Kidney glomerular epithelial cell (primary cell): ENCODE results near the gene COMMD1.
"Not testable (repeated sequence)": the region's sequence is repeated elsewhere in the genome, so short reads cannot be mapped to it uniquely, and the experiment has no call there.

Experiments used
- DNase-seq: peaks from one replicate; lab custom pipeline; 2025; lab: John Stamatoyannopoulos, UW

COMMD1 gene

DNA sequence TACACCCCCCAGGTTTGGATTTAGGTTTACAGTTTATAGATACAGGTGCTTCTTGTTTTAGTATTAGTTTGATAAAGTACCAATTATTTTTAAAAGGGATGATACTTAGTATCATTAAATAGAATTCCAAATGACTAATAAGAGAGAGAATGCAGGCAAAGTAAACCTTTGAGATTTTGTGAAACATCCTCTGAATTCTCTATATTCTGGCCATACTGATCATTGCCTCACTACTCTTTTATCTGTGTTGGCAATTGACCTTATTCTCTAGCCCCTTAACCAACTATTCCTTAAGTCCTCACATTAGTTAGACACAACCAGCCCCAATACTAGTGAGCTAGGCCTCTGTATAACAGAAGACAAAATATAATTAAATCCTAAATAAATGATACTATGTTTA is 125.4 kb downstream of the COMMD1 start:
- DNase-seq: no peak

DNA sequence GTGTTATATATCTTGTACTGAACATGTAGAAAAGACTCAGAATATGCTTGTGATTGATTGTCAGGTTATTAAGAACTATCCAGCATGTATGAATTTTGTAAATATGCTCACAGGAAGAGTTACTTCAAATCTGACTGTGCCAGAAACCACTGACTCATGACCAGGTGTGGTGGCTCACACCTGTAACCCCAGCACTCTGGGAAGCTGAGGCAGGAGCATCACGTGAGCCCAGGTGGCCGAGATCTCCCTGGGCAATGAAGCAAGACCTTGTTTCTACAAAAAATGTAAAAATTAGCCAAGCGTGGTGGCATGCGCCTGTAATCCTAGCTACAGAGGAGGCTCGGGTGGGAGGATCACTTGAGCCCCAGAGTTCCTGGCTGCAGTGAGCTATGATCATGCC is 126.6 kb downstream of the COMMD1 start:
- no peak for DNase-seq

DNA sequence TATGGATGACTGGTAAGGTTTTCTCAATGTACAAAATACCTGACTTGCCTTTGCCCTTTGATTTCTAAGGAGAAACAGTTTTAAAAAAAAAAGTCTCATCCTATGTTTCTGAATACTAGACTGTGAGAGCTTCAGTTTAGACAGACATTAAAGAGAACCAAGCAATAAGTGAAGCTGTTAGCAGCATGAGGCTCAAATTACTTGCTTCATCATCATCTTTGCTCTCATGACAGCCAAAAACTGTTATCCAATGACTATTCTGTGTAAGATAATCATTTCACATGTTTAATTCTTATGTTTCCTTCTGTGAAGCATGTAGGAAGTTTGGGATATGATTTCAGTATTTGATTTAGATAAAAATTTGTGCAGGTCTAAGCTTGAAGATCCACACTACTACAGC is 129.2 kb downstream of the COMMD1 start:
- no peak for DNase-seq

DNA sequence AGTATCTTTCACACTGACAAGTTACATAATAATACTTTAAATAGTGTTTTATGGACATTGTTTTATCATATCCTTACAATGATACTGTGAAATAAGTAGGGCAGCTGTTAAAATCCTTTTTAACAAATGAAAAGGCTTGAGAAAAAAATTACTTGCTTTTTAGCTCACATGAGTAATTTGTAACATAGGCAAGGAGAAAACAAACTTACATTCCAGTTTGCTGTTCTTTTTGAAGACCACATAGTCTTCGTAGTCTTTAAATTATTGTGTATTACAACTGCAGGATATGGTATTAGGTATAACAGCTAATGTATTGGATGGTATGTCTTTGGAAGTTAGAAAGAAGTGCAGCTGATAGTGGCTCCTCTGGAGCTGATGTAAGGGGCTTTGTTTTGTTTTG is 130.8 kb downstream of the COMMD1 start:
- no peak for DNase-seq

DNA sequence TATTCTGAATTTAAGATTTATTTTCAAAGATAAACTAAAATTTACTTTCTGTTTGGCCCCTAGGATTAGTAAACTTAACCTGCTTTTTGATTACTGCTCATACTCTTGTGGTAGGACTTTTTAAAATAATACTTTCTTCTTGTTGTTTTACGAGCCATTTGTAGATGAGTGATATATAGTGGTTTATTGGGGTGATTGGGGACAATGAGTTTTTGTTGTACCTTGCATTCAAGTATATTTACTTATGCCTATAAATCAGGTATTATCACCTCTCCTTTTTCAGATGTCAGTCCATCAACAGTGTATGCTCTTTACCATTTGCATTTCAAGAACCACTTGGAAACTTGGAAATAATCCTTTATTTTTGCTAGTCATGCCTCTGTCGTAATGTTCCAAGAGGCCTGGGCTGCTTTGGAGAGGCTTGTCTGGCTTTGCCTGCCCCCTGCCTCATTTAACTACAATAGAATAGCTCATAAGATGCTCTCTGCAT is 131.3 kb downstream of the COMMD1 start:
- DNase-seq: no peak

DNA sequence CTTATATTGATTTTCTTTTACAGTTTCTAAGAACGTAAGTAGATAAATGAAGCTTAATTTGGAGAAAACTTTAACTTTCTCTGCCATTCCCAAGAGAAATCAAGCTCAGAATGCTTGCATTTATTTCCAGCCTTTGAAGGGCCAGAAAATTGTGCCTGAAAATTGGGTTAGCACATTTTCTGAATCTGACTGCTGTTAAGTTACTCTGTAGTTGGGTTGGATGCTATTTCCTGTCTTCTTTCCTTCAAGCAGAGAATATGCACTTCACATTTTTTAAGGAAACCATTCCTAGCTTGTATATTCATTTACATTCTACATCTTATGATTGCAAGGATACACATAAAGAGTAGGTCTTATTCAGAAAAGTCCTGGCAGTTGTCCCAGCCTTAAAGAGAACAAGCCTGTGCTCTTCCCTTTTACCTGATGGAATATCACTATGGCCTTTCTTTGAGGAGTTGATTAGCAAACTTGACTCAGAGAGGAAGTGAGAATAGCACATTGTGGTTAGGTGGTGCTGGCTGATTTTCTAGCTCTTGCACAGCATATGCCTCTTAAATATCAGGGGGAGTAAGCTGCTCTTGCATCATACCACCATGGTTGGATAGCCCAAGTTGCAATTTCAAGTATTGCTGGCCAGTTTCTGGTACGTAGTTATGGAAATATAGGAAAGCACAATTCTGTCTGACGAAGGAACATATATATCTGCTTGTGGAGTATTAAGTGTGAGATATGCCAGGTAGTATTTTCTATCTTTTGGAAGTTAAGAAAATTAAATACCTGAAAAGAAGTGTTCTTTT is 133.7 kb downstream of the COMMD1 start:
- DNase-seq: peak; percentile 14

DNA sequence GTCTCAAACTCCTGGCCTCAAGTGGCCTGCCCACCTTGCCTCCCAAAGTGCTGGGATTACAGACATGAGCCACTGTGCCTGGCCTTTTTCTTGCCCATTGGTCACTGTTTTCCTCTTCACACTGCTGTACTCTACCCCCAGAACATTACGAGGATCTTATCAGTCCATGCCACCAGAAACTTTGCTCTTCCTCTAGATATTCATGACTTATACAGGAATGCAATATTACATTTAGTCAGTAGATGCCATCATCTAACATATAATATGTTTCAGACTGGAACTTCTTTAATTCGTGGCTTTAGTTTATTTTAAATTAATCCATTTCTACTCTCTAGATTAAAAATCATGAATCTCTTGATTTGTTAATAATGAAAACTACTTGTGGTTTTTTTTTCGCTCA is 135.5 kb downstream of the COMMD1 start:
- no peak for DNase-seq

DNA sequence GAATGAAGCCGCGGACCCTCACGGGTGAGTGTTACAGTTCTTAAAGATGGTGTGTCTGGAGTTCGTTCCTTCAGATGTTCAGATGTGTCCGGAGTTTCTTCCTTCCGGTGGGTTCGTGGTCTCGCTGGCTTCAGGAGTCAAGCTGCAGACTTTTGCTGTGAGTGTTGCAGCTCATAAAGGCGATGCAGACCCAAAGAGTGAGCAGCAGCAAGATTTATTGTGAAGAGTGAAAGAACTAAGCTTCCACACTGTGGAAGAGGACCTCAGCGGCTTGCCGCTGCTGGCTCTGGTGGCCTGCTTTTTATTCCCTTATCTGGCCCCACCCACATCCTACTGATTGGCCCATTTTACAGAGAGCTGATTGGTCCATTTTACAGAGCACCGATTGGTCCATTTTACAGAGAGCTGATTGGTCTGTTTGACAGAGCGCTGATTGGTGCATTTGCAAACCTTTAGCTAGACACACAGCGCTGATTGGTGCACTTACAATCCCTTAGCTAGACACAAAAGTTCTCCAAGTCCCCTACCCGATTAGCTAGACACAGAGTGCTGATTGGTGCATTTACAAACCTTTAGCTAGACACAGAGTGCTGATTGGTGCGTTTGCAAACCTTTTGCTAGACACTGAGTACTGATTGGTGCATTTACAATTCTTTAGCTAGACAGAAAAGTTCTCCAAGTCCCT is 136.4 kb downstream of the COMMD1 start:
- DNase-seq: not testable (repeated sequence)

DNA sequence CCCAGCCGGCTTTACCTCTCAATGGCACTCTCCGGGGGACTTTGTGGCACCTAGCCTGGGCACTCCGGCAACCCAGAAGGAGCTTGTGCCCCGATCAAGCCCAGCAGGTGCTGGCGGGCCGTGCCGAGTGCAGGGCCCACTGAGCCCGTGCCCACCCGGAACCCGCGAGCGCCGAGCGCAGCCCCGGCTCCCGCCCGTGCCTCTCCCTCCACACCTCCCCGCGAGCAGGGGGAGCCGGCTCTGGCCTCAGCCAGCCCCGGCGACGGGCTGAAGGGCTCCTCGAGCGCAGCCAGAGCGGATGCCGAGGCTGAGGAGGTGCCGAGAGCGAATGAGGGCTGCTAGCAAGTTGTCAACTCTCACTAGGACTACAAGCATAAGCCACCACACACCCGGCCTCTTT is 136.9 kb downstream of the COMMD1 start:
- DNase-seq: no peak

DNA sequence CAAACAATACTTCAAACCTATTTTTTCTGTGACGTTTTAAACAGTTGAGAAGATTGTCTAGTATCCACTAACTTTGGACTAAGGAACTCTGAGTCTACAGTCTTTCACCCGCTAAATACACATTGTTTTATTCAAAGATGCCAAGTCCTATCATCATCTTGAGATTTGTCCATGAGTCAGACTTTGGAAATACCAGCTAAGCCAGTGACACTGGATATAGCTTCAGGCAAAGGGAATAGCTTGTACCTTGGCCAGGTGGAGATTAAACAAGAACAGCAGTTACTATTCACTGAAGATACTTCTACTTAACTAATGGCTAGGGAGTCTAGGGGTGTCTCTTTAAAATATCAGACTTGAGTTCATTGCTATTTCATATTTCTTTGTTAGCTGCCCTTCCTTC is 137.5 kb downstream of the COMMD1 start:
- no peak for DNase-seq

DNA sequence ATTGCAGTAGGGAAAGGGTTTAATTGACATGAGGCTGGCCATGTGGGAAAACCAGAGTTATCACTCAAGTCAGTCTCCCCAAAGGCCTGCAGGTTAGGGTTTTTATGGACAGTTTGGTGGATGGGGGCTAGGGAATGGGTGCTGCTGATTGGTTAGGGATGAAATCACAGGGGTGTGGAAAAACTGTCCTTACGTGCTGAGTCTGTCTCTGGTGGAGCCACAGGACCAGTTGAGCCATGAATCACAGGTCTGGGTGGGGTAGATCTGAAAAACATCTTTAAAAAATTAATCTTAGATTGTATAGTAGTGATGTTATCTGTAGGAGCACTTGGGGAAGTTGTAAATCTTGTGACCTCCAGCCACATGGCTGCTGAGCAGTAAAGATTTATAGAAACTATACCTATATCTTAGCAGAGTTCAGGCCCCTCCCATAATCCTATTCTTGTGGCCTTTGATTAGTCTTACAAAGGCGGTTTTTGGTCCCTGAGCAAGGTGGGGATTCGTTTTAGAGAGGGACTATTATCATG is 139.6 kb downstream of the COMMD1 start:
- DNase-seq: no peak

DNA sequence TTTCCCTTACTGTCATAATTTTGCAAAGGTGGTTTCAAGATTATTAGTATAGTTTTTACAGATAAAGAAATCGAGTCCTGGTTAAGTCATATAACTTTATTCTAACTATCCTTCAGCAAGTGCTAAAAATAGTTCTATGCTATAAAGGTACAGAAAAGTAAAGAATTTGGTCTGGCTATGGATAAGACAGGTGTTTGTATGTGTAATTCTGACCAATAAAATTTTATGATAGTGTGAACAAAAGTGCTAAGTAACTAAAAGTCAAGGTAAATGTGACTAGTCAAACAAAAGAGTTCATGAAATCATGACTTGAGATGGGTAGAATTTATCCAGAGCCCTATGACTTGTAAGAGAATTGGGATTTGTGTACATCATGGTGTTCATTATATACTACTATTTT is 140.7 kb downstream of the COMMD1 start:
- DNase-seq: no peak

DNA sequence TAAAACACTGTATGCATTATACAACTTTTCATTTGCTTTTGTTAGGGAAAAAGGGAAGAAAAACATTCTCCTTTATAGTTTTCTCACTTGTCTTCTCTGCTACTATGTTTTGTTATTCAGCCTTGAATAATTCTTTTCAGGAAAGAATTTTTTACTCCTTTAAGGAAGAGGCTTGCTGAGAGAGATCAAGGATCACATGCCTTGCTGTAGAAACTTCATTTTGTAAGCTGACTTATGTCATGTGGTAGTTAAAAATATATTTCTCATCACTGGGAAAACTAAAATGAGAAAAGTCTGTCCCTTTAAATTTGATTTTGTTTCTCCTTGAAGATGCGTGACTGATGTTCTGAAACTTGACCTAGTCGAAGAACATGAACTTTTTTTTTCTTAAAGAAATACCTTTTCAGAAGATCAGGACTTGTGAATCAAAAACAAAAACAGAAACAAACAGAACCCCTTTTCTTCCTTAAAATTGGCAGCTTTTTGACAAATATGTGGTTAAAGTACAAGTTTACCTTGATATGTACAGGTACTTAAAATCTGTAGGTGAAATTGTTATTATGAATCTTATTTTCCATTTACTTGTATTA is 145.1 kb downstream of the COMMD1 start:
- DNase-seq: no peak

DNA sequence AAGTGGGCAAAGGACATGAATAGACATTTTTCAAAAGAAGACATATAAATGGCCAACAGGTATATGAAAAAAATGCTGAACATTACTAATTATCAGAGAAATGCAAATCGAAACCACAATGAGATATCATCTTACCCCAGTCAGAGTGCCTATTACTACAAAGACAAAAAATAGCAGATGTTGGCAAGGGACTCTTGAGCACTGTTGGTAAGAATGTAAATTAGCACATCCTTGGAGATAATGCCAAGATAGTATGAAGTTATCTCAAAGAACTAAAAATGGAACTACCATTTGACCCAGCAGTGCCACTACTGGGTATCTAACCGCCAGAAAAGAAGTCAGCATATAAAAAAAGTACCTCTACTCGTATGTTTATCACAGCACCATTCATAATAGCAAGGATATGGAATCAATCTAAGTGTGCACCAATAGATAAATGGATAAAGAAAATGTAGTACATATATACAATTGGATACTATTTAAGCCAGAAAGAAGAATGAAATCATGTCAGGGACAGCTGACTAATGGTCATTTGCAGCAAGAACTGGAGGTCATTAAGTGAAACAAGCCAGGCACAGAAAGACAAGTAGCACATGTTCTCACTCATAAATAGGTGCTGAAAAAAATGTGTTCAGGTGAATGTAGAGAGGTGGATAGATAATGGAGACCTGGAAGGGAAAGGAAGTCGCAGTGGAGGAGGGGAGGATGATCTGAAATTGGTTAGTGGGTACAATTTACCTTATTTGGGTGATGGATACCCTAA is 148.7 kb downstream of the COMMD1 start:
- no peak for DNase-seq

DNA sequence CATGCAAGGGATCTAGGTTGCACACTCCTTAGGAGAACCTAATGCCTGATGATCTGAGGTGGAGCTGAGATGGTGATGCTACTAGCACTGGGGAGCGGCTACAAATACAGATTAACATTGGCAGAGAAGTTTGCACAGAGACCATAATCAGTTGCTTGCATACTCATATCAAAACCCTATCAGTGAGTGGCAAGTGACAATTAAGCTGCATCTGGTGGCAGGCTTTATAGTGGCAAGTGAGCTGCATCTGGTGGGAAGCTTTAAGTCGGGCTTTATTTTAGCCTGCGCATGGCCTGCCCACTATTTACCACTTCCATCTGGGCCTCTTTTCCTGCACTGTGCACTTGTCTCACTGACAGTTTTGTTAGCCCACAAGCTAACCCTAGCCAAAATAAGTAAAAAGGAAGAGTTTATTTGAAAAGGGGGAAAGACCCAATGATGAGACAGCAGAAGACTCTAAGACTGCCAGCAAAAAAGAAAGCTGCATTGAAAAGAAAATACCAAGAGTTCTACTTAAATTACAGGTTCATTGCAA is 149.5 kb downstream of the COMMD1 start:
- DNase-seq: no peak

DNA sequence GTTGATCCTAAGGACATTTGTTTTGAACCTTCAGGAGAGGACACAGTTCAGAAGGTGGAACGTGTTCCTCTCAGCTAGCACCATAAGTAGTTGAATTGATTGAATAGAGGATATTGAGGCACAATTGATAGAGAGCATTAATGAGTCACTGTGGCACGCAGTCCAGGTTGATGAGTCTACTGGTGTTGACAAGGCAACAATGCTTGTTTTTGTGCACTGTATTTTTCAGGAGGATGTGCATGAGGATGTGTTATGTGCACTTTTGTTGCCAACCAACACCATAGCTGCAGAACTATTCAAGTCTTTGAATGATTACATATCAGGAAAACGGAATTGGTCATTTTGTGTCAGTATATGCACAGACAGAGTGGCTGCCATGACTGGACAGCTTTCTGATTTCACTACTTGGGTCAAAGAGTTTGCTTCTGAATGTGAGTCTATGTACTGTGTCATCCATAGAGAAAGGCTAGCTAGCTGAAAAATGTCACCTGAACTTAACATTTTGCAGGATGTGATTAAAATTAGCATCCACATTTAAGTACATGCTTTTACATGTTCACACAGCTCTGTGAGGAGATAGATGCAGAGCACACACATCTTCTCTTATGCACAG is 150.4 kb downstream of the COMMD1 start:
- no peak for DNase-seq

DNA sequence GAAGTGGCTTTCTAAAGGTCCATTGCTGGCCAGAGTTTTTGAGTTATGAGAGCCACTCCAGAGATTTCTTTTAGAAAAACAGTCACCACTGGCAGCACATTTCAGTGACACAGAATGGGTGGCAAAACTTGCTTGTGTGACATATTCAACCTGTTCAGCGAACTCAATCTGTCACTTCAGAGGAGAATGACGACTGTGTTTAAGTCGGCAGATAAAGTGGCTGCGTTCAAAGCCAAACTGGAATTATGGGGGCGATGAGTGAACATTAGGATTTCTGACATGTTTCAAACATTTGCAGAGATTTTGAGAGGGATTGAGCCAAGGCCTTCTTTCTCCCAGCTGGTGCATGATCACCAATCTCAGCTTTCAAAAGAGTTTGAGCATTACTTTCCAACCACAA is 150.9 kb downstream of the COMMD1 start:
- DNase-seq: no peak

DNA sequence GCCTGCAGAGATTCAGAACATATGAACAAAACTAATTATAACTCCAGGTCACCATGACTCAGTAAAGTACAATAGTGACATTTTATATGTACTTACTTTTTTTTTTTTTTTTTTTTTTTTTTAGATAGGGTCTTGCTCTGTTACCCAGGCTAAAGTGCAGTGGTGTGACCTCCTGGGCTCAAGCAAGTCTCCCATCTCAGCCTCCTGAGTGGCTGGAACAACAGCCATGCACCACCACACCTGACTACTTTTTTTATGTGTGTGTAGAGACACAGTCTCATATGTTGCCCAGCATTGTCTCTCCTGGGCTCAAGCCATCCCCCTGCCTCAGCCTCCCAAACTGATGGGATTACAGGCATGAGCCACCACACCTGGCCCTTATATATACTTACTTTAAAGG is 159.8 kb downstream of the COMMD1 start:
- DNase-seq: no peak

DNA sequence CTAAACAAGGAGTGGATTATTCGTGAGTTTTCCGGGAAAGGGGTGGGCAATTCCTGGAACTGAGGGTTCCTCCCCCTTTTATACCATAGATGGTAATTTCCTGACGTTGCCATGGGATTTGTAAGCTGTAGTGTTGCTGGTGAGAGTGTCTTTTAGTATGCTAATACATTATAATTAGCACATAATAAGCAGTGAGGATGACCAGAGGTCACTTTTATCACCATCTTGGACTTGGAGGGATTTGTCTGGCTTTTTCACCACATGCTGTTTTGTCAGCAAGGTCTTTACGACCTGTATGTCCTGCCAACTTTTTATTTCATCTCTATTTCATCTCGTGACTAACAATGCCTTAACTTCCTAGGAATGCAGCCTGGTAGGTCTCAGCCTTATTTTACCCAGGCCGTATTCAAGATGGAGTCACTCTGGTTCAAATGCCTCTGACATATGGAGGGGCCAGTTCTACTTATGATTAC is 165.7 kb downstream of the COMMD1 start:
- no peak for DNase-seq

DNA sequence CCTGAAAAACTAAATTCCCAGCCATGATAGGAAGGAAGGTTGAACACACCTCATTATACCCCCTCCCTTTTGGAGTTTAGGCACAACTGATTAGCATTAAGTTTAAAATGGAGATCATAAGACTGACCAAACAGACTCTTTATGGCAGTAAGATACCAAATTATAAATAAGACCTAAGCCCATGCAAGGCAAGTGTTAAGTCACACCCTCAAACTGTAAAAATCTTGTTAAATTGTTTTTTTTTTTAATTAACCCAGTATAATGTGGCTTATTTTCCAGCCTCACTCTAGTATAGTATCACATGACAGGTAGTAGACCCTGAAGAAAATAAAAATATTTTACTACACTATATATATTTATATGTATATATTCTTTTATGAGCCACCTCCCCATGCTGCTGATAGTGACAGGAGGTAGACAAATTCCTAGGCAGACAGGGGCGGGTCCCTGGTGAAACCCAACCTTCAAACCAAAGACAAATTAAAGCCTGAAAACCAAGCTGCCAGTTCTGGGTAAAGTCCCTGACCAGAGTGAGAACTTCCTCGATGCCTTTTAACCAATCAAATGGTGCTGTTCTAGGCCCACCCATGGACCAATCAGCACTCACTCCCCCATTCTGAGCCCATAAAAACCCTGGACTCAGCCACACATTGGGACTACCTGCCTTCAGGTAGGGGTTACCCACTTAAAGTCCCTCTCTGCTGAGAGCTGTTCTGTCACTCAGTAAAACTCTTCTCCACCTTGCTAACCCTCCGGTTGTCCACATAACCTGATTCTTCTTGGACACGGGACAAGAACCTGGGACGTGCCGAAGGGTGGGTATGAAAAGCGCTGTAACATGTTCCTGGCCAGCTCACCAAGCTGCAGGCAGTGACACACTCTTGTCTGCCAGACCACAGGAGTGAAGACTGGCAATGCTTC is 166.5 kb downstream of the COMMD1 start:
- DNase-seq: no peak
